Trophoblast cell (in vitro differentiated cells and primary cell): ENCODE measurements around the gene CASP4.

Source experiments
- DNase-seq, 2 donors: peaks; one replicate each; pipeline ENCODE4 v3.0.0-alpha.2; 2016
- H2AFZ ChIP-seq: 2 replicates; pipeline ENCODE4 v1.6.1; 2013; ENCODE audit warnings: low read length, moderate library complexity, mild to moderate bottlenecking; ENCODE audit not compliant: insufficient read depth, poor library complexity
- H2AK5ac ChIP-seq: 2 replicates; pipeline ENCODE4 v1.6.1; 2013; ENCODE audit warnings: mild to moderate bottlenecking, low read length
- H2BK120ac ChIP-seq: 2 replicates; pipeline ENCODE4 v1.6.1; 2013; ENCODE audit warnings: low read length, mild to moderate bottlenecking, moderate library complexity; ENCODE audit not compliant: insufficient read depth, poor library complexity
- H2BK12ac ChIP-seq: 2 replicates; pipeline ENCODE4 v1.6.1; 2013; ENCODE audit warnings: mild to moderate bottlenecking, low read length, moderate library complexity
- H2BK5ac ChIP-seq: 2 replicates; pipeline ENCODE4 v1.6.1; 2013; ENCODE audit warnings: low read length, low read depth, moderate library complexity, mild to moderate bottlenecking; ENCODE audit not compliant: poor library complexity
- H3K14ac ChIP-seq: 2 replicates; pipeline ENCODE4 v1.6.1; 2013; ENCODE audit warnings: mild to moderate bottlenecking, low read length
- H3K18ac ChIP-seq: 2 replicates; pipeline ENCODE4 v1.6.1; 2013; ENCODE audit warnings: mild to moderate bottlenecking, low read length
- H3K23ac ChIP-seq: 2 replicates; pipeline ENCODE4 v1.6.1; 2013; ENCODE audit warnings: low read length
- H3K27ac ChIP-seq: 2 replicates; pipeline ENCODE4 v1.5.1; 2013; ENCODE audit warnings: low read depth, mild to moderate bottlenecking, inconsistent platforms, low read length, moderate library complexity
- H3K27me3 ChIP-seq: 2 replicates; pipeline ENCODE4 v1.6.1; 2013; ENCODE audit warnings: inconsistent platforms, mild to moderate bottlenecking, low read length, moderate library complexity; ENCODE audit not compliant: insufficient read depth
- H3K36me3 ChIP-seq, 2 experiments: 1 replicate in 1 of 2; 2 replicates in 1 of 2; pipeline ENCODE4 v1.6.1; 2013; ENCODE audit warnings: low read length in 2 of 2, mild to moderate bottlenecking in 2 of 2, moderate library complexity in 1 of 2; ENCODE audit not compliant: insufficient read depth in 2 of 2, control insufficient read depth in 1 of 2
- H3K4ac ChIP-seq: 2 replicates; pipeline ENCODE4 v1.6.1; 2013; ENCODE audit warnings: low read depth, mild to moderate bottlenecking, low read length, moderate library complexity
- H3K4me1 ChIP-seq, 2 experiments: 1 replicate in 1 of 2; 2 replicates in 1 of 2; pipeline ENCODE4 v1.6.1; 2013; ENCODE audit warnings: low read length in 2 of 2, mild to moderate bottlenecking in 2 of 2, moderate library complexity in 1 of 2; ENCODE audit not compliant: insufficient read depth in 2 of 2, control insufficient read depth in 1 of 2
- H3K4me2 ChIP-seq: 2 replicates; pipeline ENCODE4 v1.6.1; 2013; ENCODE audit warnings: inconsistent platforms, mild to moderate bottlenecking, low read length, moderate library complexity
- H3K4me3 ChIP-seq: 2 replicates; pipeline ENCODE4 v1.5.1; 2013; ENCODE audit warnings: mild to moderate bottlenecking, low read depth, low read length, inconsistent platforms
- H3K79me1 ChIP-seq: one replicate; pipeline ENCODE4 v1.6.1; 2013; ENCODE audit warnings: low read length
- H3K79me2 ChIP-seq: 2 replicates; pipeline ENCODE4 v1.6.1; 2013; ENCODE audit warnings: low read length, mild to moderate bottlenecking; ENCODE audit not compliant: control insufficient read depth, insufficient read depth, poor library complexity
- H3K9ac ChIP-seq: 2 replicates; pipeline ENCODE4 v1.6.1; 2013; ENCODE audit warnings: mild to moderate bottlenecking, low read length
- H3K9me3 ChIP-seq: 2 replicates; pipeline ENCODE4 v1.6.1; 2013; ENCODE audit warnings: low read depth, mild to moderate bottlenecking, control low read depth, inconsistent platforms, low read length; ENCODE audit not compliant: insufficient read depth
- H4K12ac ChIP-seq: 2 replicates; pipeline ENCODE4 v1.6.1; 2013; ENCODE audit warnings: low read depth, mild to moderate bottlenecking, low read length, moderate library complexity
- H4K8ac ChIP-seq: 2 replicates; pipeline ENCODE4 v1.6.1; 2013; ENCODE audit warnings: low read depth, mild to moderate bottlenecking, low read length, moderate library complexity
- H4K91ac ChIP-seq: one replicate; pipeline ENCODE4 v1.6.1; 2013; ENCODE audit warnings: low read depth, mild to moderate bottlenecking, low read length, moderate library complexity
- WGBS: extraction: QIAGEN DNeasy Blood & Tissue Kit; methylation state at CpG from one replicate; pipeline ENCODE4 v1.1.7; 2013; ENCODE audit warnings: missing lambda C conversion rate; ENCODE audit not compliant: insufficient read length, insufficient coverage; ENCODE audit errors: extremely low coverage; 5-methylcytosine and 5-hydroxymethylcytosine counted together

The CASP4 gene

GRCh38 chr11:104898685-104899013, 69.7 kb downstream of the CASP4 start:
- H3K27me3 ChIP-seq = no peaks in the 10 kb centered on the region
- H2BK5ac ChIP-seq = no peak overlapping the region
- H3K79me2 ChIP-seq = no peaks in the 10 kb centered on the region
- no peak overlapping the region for H3K9ac ChIP-seq
- H3K4me2 ChIP-seq = no peak overlapping the region
- no peak overlapping the region for H3K27ac ChIP-seq
- WGBS = no CpG with 5 or more reads among the region's 1 CpG
- H2BK12ac ChIP-seq = no peak overlapping the region
- H3K4me1 ChIP-seq = no peaks in the 10 kb centered on the region
- H3K23ac ChIP-seq = no peak overlapping the region
- no peak overlapping the region for H3K14ac ChIP-seq
- H4K8ac ChIP-seq = no peak overlapping the region
- H3K4ac ChIP-seq = no peak overlapping the region
- no peak overlapping the region for H3K18ac ChIP-seq
- H4K91ac ChIP-seq = no peak overlapping the region
- H3K4me3 ChIP-seq = no peak overlapping the region
- no peaks in the 10 kb centered on the region for H3K79me1 ChIP-seq
- H3K9me3 ChIP-seq = no peaks in the 10 kb centered on the region
- H2AK5ac ChIP-seq = no peak overlapping the region
- no peak overlapping the region for H4K12ac ChIP-seq
- no peak overlapping the region for H2BK120ac ChIP-seq
- no peak overlapping the region for H2AFZ ChIP-seq
- DNase-seq = no peak
- H3K36me3 ChIP-seq = no peaks in the 10 kb centered on the region

- H4K91ac ChIP-seq = no peak within 1 kb of the TSS
- H3K18ac ChIP-seq = no peak within 1 kb of the TSS
- no peak within 1 kb of the TSS for H4K12ac ChIP-seq
Observed at GRCh38 chr11:104897891-104898684, 70.3 kb downstream of the CASP4 start, which contains the start of gene CASP12. CASP12 (minus strand) TSS chr11:104898460.

GRCh38 chr11:104895634-104896033, 72.7 kb downstream of the CASP4 start:
- Histone ChIP-seq H3K18ac (no peak overlapping the region), H3K4me3 (no peak overlapping the region), H3K79me1 (no peaks in the 10 kb centered on the region), H2AK5ac (no peak overlapping the region), H3K4me2 (no peak overlapping the region), H3K79me2 (no peaks in the 10 kb centered on the region), H3K4me1 (no peaks in the 10 kb centered on the region), H3K27ac (no peak overlapping the region), H3K36me3 (no peaks in the 10 kb centered on the region), H2AFZ (no peak overlapping the region), H3K27me3 (no peaks in the 10 kb centered on the region), H3K9ac (no peak overlapping the region), H4K12ac (no peak overlapping the region), H3K23ac (no peak overlapping the region), H2BK120ac (no peak overlapping the region), H4K91ac (no peak overlapping the region), H3K4ac (no peak overlapping the region), H3K14ac (no peak overlapping the region), H4K8ac (no peak overlapping the region), H3K9me3 (no peaks in the 10 kb centered on the region), H2BK5ac (no peak overlapping the region), H2BK12ac (no peak overlapping the region)
- DNase-seq = no peak
- no CpG with 5 or more reads among the region's 2 CpGs for WGBS

More at GRCh38 chr11:104897891-104898684, 70.3 kb downstream of the CASP4 start, which contains the start of gene CASP12:
- Histone ChIP-seq H4K8ac (no peak within 1 kb of the TSS), H2BK120ac (no peak within 1 kb of the TSS), H3K27me3 (no peaks in the 10 kb centered on the region), H3K23ac (no peak within 1 kb of the TSS), H3K4me3 (no peak within 1 kb of the TSS), H3K79me2 (no peaks in the 10 kb centered on the region), H2AK5ac (no peak within 1 kb of the TSS), H3K9me3 (no peaks in the 10 kb centered on the region), H2BK12ac (no peak within 1 kb of the TSS), H3K36me3 (no peaks in the 10 kb centered on the region), H2BK5ac (no peak within 1 kb of the TSS), H2AFZ (no peak within 1 kb of the TSS), H3K4me1 (no peaks in the 10 kb centered on the region), H3K9ac (no peak within 1 kb of the TSS), H3K27ac (no peak within 1 kb of the TSS), H3K79me1 (no peaks in the 10 kb centered on the region), H3K14ac (no peak within 1 kb of the TSS), H3K4ac (no peak within 1 kb of the TSS), H3K4me2 (no peak within 1 kb of the TSS)
- DNase-seq = no peak
- no CpG with 5 or more reads among the region's 9 CpGs for WGBS

GRCh38 chr11:104893876-104894275, 74.5 kb downstream of the CASP4 start:
- no peaks in the 10 kb centered on the region for H3K79me1 ChIP-seq
- no peaks in the 10 kb centered on the region for H3K4me1 ChIP-seq
- WGBS = no CpG with 5 or more reads among the region's 1 CpG
- no peak overlapping the region for H2AFZ ChIP-seq
- H2BK120ac ChIP-seq = no peak overlapping the region
- no peak overlapping the region for H3K23ac ChIP-seq
- no peak overlapping the region for H4K8ac ChIP-seq
- H3K27ac ChIP-seq = no peak overlapping the region
- DNase-seq = no peak
- H4K12ac ChIP-seq = no peak overlapping the region
- no peak overlapping the region for H2BK5ac ChIP-seq
- H3K14ac ChIP-seq = no peak overlapping the region
- H3K4me3 ChIP-seq = no peak overlapping the region
- H3K18ac ChIP-seq = no peak overlapping the region
- no peaks in the 10 kb centered on the region for H3K27me3 ChIP-seq
- no peak overlapping the region for H3K4me2 ChIP-seq
- no peaks in the 10 kb centered on the region for H3K36me3 ChIP-seq
- no peaks in the 10 kb centered on the region for H3K9me3 ChIP-seq
- H2AK5ac ChIP-seq = no peak overlapping the region
- H2BK12ac ChIP-seq = no peak overlapping the region
- no peak overlapping the region for H4K91ac ChIP-seq
- H3K79me2 ChIP-seq = no peaks in the 10 kb centered on the region
- no peak overlapping the region for H3K9ac ChIP-seq
- H3K4ac ChIP-seq = no peak overlapping the region
